GM19023 (cell line): ENCODE results near the gene MYF6.

Experiments
- ATAC-seq: cut with Tn5 transposase; IDR thresholded peaks from one replicate; pipeline ENCODE4 v1.9.1; 2021; ENCODE audit warnings: mild to moderate bottlenecking, moderate library complexity; ENCODE audit not compliant: unreplicated experiment

MYF6 gene

DNA sequence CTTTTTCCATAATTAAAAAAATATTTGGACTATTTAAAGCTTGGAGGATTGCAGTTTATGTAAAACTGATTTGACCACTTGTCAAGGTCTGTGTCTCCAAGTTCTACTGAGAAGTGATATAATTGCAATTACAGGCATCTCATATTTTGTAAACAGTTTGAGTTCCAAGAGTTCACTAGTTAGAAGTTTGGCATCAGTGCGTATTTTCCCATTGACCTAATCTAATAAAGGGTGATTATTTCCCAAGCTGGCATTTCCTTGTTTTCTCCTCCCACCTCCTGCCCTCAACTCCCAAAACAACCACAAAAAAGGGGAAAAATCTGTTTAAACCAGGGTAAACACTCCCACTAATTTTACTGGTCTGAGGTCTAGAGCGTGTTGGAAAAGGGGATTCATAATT lies 3.0 kb upstream of the MYF6 start:
- ATAC-seq = no peak

DNA sequence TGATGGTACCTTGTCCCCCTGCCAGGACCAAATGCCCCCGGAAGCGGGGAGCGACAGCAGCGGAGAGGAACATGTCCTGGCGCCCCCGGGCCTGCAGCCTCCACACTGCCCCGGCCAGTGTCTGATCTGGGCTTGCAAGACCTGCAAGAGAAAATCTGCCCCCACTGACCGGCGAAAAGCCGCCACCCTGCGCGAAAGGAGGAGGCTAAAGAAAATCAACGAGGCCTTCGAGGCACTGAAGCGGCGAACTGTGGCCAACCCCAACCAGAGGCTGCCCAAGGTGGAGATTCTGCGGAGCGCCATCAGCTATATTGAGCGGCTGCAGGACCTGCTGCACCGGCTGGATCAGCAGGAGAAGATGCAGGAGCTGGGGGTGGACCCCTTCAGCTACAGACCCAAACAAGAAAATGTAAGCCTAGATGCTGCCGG lies 410 bp downstream of the MYF6 start:
- ATAC-seq = no peak

DNA sequence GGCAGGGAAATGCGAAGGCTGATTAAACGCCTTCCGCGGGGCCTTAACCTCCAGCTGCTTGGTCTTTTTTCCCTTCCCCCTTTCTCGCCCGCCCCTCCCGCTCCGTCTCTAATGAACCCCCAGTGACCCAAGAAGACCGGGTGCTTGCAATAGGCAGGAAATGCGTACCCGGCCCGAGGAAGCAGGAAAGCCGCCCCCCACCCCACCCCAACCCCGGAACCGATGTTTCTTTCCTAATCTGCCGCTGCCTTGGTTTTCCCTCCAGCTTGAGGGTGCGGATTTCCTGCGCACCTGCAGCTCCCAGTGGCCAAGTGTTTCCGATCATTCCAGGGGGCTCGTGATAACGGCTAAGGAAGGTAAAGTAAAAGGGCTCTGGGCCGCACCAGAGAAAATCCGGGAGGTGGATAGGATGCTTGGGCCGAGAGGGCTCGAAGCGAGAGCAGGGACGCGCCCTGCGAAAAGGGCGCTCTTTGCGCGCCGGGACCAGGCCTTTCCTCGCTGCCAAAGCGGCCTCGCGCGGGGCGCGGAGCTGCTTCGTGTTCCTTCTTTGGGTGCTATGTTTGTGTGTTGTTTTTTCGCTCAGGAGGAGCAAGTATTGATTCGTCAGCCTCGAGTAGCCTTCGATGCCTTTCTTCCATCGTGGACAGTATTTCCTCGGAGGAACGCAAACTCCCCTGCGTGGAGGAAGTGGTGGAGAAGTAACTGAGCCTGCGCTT lies 983 bp downstream of the MYF6 start:
- no peak for ATAC-seq

DNA sequence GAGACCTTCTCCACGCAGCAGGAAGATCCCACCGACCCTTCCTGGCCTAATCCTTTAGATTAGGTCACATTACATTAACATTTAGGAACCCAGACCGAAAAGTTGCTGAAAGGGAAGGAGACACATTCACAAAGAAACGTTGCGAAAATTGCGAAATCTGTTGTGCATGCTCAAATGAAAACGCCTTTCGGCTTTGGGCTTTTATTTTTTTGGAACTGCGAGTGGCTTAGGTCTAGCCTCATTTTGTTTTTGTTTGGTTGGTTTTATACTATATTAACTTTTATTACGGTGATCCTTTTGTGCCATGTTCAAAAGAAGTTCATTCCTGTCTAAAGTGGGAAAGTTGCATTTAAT lies 1.5 kb downstream of the MYF6 start:
- no peak for ATAC-seq

DNA sequence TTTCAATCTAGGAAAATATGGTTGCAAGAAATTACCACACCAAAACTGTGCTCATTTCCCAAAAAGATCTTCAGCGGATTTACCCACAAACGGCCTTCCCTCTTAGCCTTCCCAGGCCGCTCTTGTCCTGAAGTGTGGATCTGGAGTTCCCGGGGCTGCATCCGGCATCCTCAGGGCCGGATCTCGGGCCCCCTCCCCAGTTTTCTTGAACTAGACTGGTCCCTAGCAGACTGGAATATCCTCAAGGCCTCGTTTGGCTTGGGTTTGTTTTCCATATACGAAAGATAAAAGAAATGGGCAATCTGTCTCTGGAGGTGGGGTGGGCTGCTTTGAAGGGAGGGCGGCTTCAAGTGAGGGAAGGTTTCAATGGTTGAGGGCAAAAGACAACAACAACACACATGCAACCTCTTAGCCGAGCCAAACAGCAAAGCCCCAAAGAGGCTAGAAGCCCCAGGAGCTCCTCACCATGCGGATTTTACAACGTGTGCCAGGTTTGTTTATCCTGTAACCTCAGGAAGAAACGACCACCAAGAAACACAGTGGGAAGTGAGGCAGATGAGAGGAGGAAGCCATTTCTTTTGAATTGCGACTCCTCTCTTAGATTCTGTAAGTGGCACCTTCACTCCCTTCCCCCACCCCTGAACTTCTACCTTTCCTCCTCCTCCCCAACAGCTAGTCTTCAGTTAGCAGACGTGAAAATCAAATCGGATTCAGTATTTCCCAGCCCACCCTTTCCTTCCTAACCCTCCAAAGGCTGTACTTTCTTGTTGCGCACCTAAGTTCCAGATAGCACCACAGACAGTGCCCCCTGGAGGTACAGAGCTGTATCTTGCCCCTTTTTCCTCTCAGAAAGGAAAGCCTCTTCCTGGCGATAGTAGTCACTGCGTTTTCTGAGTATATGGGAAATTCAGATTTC lies 2.6 kb downstream of the MYF6 start:
- peak; percentile 48 for ATAC-seq

DNA sequence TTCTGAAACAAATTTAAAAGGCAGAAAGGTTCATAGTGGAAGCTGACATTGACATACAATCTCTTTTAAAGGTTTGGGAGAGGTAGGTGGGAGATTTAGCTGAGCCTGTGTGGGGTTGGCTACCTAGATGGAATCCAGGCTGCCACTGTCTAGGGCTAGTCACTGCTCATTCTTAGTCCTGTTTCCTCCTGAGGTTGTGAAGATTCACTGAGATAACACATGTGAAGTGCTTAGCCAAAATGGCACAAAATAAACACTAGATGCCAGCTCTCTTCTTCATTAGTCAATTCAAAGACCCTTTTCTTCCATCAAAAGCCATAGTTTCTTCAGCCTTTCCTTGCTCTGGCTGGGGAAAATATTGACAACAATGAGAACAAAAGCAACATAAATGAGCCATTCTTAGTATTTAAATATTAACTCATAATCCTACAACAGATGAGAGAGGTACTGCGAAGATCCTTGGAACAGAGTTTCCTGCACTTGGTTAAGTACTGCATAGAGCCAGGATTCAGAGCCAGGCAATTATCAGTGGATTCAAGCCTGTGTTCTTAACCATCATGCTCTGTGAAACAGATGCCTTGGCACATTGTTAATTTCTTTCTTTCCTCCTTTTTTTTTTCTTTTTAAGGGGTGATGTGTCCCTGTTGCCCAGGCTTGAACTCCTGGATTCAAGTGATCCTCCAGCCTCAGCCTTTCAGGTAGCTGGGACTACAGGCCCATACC lies 3.5 kb downstream of the MYF6 start:
- peak; percentile 29 for ATAC-seq

DNA sequence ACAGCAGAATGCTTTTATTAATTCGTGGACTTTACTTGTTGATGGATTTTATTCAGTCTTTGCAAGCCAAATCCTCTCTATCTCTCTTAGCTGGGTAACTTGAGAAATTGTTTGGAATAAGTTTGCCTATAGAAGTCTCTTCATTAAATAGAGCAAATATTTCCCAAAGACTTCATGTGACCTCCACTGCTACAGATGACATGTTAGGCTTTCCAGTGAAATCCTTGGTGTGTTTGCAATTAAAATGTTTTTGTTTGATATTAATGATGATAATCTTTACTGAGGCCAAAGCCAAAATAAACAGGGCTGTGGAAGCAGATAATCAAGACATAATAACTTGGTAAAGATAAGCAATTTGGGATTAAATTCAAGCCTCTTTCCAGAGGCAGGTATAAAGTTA lies 4.4 kb downstream of the MYF6 start:
- ATAC-seq = no peak

DNA sequence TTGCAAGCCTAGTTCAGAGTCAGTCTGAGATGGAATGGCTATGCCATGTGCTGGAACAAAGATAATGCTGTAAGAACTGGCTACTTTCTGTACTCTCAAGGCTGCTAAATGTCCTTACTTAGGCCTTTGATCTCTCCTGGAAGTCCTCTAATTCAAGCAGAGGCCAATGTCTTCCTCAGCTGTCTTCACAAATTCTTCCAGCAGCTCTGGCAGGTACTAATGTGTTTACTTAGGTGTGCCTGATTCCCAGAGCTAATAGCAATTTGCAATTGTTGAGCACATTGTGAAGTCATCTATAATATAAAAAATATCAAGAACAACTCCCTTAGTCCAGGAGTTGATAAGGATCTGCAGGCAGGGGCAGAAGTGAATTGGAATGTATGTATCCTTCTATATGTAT lies 5.4 kb downstream of the MYF6 start:
- no peak for ATAC-seq

DNA sequence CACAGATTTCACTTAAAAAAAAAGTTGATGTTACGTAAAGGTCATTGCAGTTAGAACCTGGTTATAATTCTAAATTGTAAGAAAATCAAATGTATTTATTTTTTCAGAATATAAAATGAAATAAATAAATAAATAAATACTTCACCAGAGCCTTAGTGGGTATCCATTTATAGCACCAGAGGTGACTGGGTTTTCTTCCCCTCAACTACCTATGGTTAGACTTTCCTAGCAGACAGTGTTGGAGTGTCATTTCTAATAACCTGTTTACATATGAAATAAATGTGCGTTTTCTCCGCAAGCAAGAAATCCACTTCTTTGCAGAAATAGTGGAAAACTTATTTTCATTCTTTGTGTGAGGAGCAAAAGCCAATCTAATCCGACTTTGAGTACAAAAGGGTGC lies 6.0 kb downstream of the MYF6 start:
- no peak for ATAC-seq

DNA sequence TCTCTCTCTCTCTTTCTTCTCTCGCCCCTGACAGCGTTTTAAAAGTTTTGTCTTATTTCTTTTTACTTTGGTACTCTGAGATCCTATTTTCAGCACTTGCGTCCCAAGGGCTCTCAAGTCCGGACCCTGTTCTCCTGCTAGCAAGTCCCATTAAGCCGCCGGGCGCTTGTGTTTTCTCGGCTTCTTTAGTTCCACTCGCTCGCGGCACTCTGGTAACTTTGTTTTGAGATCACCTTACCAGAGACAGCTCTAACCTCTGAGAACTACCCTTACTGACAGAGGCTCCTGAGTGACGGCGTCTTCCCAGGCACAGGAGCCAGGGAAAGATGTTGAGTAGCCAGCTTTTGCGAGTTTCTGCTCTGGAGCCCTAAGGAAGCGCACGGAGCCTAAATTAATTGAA lies 6.6 kb downstream of the MYF6 start:
- no peak for ATAC-seq

DNA sequence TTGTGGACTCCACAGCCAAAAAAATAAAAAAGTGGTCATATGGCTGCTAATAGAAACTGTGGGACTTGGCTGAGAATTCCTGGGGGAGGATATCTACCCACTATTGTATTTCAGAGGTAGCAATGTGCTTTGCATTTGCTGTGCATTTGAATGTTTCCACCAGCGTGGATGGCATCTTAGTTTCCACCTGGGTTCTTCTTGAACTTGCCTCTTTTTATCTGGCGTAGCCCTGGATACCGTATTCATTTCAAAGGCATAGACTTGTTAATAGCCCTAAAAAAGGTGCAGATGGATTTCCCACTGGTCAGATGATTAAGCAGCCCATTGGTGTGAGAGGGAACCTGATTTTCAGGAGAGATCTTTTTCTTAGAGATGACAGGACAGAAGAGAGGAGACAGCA lies 7.4 kb downstream of the MYF6 start:
- no peak for ATAC-seq

DNA sequence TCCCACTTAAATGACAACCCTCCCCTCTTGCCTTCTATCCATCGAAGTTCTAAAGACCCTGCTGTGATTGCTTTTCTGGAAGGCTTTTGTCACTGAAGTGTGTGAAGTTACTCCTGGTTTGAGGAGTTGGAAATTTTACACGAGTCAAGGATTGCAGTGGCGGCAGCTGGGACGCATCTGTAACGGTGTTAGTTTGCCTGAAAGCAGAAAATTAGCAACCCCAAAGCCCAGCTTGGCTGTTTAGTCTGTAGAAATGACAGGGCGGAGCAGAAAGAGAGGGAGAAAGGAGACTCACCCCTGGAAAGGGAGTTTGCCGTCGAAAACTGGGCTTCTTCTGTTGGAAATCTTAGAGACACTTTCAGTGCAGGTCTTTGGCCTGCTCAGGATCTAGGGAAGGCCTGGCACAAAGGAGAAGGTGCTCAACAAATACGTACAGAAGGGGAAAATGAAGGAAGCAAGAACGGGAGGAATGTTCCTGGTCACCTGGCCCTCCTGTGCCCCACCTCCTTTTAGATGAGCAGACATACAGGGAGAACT lies 8.3 kb downstream of the MYF6 start:
- no peak for ATAC-seq

DNA sequence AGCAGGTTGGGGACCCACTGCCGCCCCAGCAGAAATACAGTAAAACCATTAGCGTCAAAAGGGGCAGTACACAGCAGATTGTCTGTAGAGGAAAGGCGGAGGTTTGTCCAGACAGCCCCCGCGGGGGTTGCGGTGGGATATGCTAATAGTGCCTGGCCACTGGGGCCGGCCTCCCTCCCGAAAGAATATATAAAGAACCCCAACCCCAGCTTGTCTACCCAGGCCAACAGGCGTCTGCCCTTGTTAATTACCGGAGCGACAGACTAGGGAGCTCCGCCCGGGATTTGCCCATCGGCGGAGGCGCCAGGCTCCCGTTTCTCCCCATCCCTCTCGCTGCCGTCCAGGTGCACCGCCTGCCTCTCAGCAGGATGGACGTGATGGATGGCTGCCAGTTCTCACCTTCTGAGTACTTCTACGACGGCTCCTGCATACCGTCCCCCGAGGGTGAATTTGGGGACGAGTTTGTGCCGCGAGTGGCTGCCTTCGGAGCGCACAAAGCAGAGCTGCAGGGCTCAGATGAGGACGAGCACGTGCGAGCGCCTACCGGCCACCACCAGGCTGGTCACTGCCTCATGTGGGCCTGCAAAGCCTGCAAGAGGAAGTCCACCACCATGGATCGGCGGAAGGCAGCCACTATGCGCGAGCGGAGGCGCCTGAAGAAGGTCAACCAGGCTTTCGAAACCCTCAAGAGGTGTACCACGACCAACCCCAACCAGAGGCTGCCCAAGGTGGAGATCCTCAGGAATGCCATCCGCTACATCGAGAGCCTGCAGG lies 9.4 kb downstream of the MYF6 start, which contains the start of gene MYF5:
MYF5 (plus strand) TSS at position 217 of the 774 bp plus-strand sequence; CDS start at position 369, 152 bp downstream.
- ATAC-seq = no peak

DNA sequence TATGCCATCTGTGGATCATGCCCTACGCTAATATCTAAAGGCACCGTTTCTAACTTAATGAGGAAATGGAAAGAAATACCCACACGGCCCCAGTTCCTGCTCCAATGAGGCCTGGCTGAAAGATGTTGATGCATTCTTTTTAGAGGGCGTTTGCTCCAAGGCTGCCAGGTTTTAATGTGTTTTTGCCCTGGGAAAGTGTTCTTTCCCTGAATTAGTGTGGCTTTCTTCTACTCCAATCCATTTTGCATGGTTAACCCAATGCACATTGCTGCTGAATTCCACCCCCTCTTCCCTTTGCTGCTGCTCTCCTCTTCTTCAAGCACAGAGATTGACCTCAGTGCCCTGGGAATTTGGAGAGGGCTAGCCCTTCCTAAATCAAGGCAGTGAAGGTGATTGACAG lies 10.4 kb downstream of the MYF6 start:
- no peak for ATAC-seq

DNA sequence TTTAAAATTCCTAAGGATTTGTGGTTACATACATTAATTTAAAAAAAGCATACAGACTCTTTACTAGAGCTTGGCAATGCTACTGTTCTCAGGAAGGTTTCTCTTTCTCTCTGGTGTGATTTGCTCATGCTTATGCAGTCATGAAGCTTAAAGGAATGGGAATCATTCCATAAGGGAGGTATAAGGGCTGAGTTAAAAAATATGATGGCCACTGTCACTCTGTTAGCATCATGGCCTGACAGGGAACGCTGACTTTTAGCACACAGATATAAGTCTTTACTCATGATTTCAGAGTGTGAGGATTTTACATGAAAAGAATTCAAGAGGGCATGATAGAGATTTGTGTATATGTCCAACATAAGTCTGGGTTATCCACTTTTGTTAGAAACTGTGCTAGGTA lies 13.1 kb downstream of the MYF6 start:
- no peak for ATAC-seq

DNA sequence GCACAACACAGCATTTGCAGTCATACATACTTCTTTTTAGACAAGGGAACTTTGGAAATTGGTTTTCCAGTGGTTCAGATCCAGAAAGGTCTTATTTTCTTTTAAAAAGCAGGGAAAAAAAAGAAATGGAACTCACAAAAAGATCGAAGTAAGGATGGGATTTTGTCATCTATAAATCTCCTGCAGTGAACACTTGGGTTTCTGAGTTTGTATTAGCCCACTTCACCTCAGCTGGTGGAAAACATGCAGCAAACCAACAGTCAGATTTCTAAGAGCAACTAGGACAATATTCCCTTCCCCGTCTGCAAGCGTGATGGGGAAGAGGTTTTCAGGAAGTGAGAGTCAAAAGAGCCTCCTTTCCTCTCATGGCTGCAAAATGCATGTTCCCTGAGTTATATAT lies 13.9 kb downstream of the MYF6 start:
- ATAC-seq = no peak

DNA sequence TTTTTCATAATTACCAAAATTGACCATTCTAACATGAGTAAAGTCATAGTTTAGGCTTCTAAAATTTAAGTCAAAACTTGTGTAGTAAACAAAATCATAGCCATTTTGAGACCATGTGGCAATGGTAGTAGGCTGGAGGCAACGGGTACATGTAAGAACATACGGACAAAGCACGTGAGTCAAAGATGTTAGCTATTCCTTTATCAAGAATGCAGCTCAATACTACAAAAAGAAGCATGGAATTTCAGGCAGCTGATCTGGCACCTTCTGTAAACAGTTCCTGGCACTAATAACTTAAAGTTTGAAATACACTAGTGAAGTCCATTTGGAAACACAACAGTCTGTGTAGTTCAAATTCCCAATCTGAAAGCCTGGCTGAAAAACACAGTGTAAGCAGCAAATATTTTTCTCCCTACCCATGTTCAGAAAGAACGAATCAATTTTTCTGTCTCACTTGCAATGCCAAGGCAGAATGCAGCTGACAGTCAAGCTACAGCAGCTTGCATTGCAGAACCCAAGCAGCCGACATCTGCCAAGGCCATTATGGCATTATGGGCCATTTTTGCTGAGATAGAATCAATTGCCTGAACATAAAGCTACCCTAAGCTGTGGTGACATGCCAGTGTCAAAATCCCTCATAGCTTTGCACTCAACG lies 38.5 kb downstream of the MYF6 start:
- no peak for ATAC-seq

DNA sequence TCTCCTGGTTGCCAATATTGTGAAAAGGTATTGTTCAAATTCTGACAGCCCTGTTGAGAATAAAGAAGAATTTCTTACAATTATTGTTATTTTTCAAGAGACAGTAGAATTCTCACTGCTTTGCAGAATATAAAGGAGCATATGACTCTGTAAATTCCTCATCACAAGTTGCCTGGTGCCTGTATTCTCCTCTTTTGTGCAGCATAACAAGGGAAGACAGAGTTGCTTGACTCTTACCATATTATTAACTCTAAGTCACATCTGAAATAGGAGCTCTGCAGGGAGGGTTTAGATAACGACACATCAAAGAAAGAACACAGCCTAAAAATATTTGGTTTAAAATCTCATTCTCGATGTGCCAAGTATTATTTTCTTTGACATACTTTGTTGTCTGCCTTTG lies 40.4 kb downstream of the MYF6 start:
- ATAC-seq = no peak

DNA sequence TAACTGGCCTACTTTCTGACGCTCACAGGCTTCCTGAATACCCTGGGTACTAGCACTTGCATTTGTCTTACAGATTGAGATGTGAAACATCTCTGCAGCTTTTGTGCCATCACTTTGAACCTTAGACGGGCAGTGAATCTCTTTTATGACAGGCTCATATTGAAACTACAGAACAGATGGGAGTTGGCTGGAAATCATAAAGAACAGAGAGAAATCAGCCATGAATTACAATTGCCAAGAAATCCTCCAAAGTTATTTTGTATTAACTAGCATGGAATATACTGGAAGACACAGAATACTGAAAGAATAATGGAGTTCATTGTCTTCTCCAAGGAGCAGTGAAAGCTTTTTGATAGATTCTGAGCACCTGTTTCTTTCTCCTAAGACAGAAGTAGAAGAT lies 42.0 kb downstream of the MYF6 start:
- ATAC-seq = no peak

DNA sequence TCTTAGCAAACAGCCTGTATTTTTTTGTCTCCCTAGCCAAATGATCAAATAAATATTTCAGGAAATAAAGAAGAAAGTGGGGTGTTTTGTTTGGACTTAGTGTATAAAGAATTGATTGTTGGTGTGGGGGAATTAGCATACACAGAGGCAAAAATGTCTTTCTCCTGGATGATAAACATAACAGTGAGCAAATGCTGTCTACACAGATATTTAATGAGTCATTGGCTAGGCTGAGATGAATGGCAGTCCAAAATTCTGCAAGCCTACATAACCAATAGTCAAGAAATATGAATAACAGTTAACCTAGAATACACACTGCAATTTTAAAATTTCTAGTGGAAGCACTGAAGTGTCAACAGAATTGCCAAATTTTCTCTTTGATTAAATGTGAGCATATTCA lies 45.0 kb downstream of the MYF6 start:
- ATAC-seq = no peak
